ENCODE data around the gene RPS21. TPM values are rescaled to one million over a fixed set of nuclear protein-coding genes. Genes with fewer than 3 reads are reported as not detected.

Gene RPS21
- total and polyA plus RNA-seq, 9 of the 15 experiments (the other 6 are each of a cell fraction or from before 2014, with no cell fraction given), result 1,380 to 5,647 (median 3,091) TPM

GRCh38 chr20:62409086-62409853 lies 22.4 kb downstream of the RPS21 start:
- Histone ChIP-seq H3K4me3 (no peak overlapping the region), H3K79me2 (ENCODE audit: control insufficient read depth, insufficient read depth, low read length) (peaks cover 14% of the 10 kb centered on the region), H3K9me1 (ENCODE audit: control insufficient read depth, insufficient read depth, low read length) (peaks cover 4% of the 10 kb centered on the region), H3K4me1 (replicated peaks in 1 of 2; ENCODE audit: control insufficient read depth in 2 of 2, insufficient read depth in 2 of 2, low read length in 2 of 2) (peaks cover 17 to 93% of the 10 kb centered on the region in 2 experiments), H3K9ac (ENCODE audit: insufficient read depth in 1 of 2, low read depth in 2 of 2, low read length in 2 of 2) (peak overlapping the region in 1 of 2 experiments; percentile 69; a peak in 2 of 4 replicates), H3K27me3 (ENCODE audit: control insufficient read depth in 2 of 2, insufficient read depth in 2 of 2, low read length in 2 of 2) (no peaks in the 10 kb centered on the region), H3K36me3 (ENCODE audit: control insufficient read depth, insufficient read depth, low read length) (no peaks in the 10 kb centered on the region), H2AFZ (ENCODE audit: low read depth, low read length) (peak overlapping the region; percentile 60; the same call in 1 of the 2 replicates), H3K9me3 (replicated peaks; ENCODE audit: control insufficient read depth, insufficient read depth, low read depth, low read length) (no peaks in the 10 kb centered on the region), H4K20me1 (replicated peaks; ENCODE audit: control insufficient read depth, insufficient read depth, low read length) (0 out of 2 replicates have a peak, but pooled peaks cover 8% of the 10 kb centered on the region), H3K27ac (ENCODE audit: extremely low read depth, low read depth, low read length) (no peak overlapping the region), H3K4me2 (ENCODE audit: insufficient read depth, low read length) (no peak overlapping the region)
- ChIA-PET POLR2A (interaction anchor here (0.7 to 0.8 kb wide), 2 partner anchors 41 to 972 kb away, joined by 3 read pairs; no protein-coding TSS in a partner anchor), CTCF (ENCODE audit: low intra/inter-chr PET ratio) (interaction anchor here (0.9 to 1.5 kb wide), 2 partner anchors 382 to 397 kb away, joined by 3 to 5 read pairs; no protein-coding TSS in a partner anchor)
- FAIRE-seq (no peak), DNase-seq (ENCODE audit: extremely low read depth in 1 of 4, low spot score in 3 of 4) (no peak), ATAC-seq (no peak)
- no TSS peak for BruUV-seq (replicated peaks)
- TF ChIP-seq THRA (IDR thresholded peaks at IDR 0.05), result no peak
- TF ChIP-seq MAX (CRISPR knock-in tag; IDR thresholded peaks at IDR 0.05), result 0 out of 2 replicates have a peak, but pooled peaks have one; percentile 24
- TF ChIP-seq ZBED1 (IDR thresholded peaks at IDR 0.05), result no peak
- no peak for TF ChIP-seq FOXA3 (CRISPR knock-in tag; conservative IDR thresholded peaks at IDR 0.05 in 1 of 2, IDR thresholded peaks at IDR 0.05 in 1 of 2)
- peak; percentile 16; the same call in 1 of the 2 replicates for TF ChIP-seq USF1 (CRISPR knock-in tag; IDR thresholded peaks at IDR 0.05)
- in situ Hi-C loops (cut with MboI) (no loop called here), intact Hi-C loops (cut with micrococcal nuclease) (loop anchor here (5.0 kb wide), 1 partner anchor 78 kb away; no protein-coding TSS in a partner anchor)
- WGBS (ENCODE audit: insufficient coverage, low coverage, missing lambda C conversion rate), result 48% methylated on average over 9 of the region's 12 CpGs
